Keratinocyte (primary cell): ENCODE results near the gene LYVE1. TPM values are rescaled to one million over a fixed set of nuclear protein-coding genes. Genes with fewer than 3 reads are reported as not detected.

Source experiments
- DNase-seq: peaks from one replicate; pipeline ENCODE4 v3.0.0-alpha.2; 2011; ENCODE audit warnings: low read depth, missing footprints, low spot score
- FAIRE-seq: peaks from 2 replicates; lab custom pipeline; 2011; peaks lifted over from hg19 to GRCh38; lab: Jason Lieb, UNC
- H2AFZ ChIP-seq: 2 replicates; pipeline ENCODE4 v1.6.0; 2012; ENCODE audit warnings: low read length, control low read depth, inconsistent platforms; ENCODE audit not compliant: control insufficient read depth
- H3K27ac ChIP-seq: 2 replicates; pipeline ENCODE4 v1.5.1; 2011; ENCODE audit warnings: low read length; ENCODE audit not compliant: control insufficient read depth, insufficient read depth
- H3K27me3 ChIP-seq: 3 replicates; pipeline ENCODE4 v1.6.0; 2011; ENCODE audit warnings: low read length; ENCODE audit not compliant: control insufficient read depth, insufficient read depth; ENCODE audit errors: extremely low read depth
- H3K36me3 ChIP-seq, 2 experiments: 2 replicates in 1 of 2; 3 replicates in 1 of 2; pipeline ENCODE4 v1.5.1; 2011; ENCODE audit warnings: low read length in 2 of 2, mild to moderate bottlenecking in 1 of 2; ENCODE audit not compliant: control insufficient read depth in 2 of 2, insufficient read depth in 2 of 2; ENCODE audit errors: extremely low read depth in 1 of 2
- H3K4me1 ChIP-seq: 3 replicates; pipeline ENCODE4 v1.5.1; 2011; ENCODE audit warnings: low read length; ENCODE audit not compliant: control insufficient read depth, insufficient read depth; ENCODE audit errors: extremely low read depth
- H3K4me2 ChIP-seq: 3 replicates; pipeline ENCODE4 v1.6.0; 2011; ENCODE audit warnings: low read depth, low read length; ENCODE audit not compliant: control insufficient read depth, insufficient read depth; ENCODE audit errors: extremely low read depth
- H3K4me3 ChIP-seq, 3 experiments: fragments of 200-600 bp in 1 of 3; sonication (generic) in 1 of 3; 2 replicates in 2 of 3; 3 replicates in 1 of 3; pipeline ENCODE4 v1.5.1; 2011 to 2016; ENCODE audit warnings: low read length in 3 of 3, mild to moderate bottlenecking in 3 of 3, control low read depth in 2 of 3, inconsistent platforms in 1 of 3, low read depth in 1 of 3, mixed read lengths in 1 of 3, mixed run types in 1 of 3, moderate library complexity in 1 of 3; ENCODE audit not compliant: control insufficient read depth in 2 of 3, insufficient read depth in 2 of 3; ENCODE audit errors: extremely low read depth in 1 of 3
- H3K79me2 ChIP-seq: 2 replicates; pipeline ENCODE4 v1.6.0; 2012; ENCODE audit warnings: low read length; ENCODE audit not compliant: control insufficient read depth, insufficient read depth
- H3K9ac ChIP-seq: 3 replicates; pipeline ENCODE4 v1.6.0; 2011; ENCODE audit warnings: low read length; ENCODE audit not compliant: control insufficient read depth, insufficient read depth; ENCODE audit errors: extremely low read depth
- H3K9me1 ChIP-seq: 3 replicates; pipeline ENCODE4 v1.6.0; 2011; ENCODE audit warnings: low read length; ENCODE audit not compliant: control insufficient read depth, insufficient read depth; ENCODE audit errors: extremely low read depth
- H3K9me3 ChIP-seq: 2 replicates; pipeline ENCODE4 v1.5.1; 2012; ENCODE audit warnings: low read depth, low read length; ENCODE audit not compliant: control insufficient read depth
- H4K20me1 ChIP-seq: 3 replicates; pipeline ENCODE4 v1.6.0; 2011; ENCODE audit warnings: low read length; ENCODE audit not compliant: control insufficient read depth, insufficient read depth; ENCODE audit errors: extremely low read depth
- CTCF ChIP-seq, 3 experiments: IDR thresholded peaks in 1 of 3; conservative IDR thresholded peaks in 1 of 3; optimal IDR thresholded peaks in 1 of 3; 2 replicates in 2 of 3; 3 replicates in 1 of 3; pipeline versions ENCODE3 to v1.5.1; 2011; ENCODE audit warnings: low read length in 3 of 3, mild to moderate bottlenecking in 3 of 3, moderate library complexity in 2 of 3, control low read depth in 1 of 3, inconsistent platforms in 1 of 3; ENCODE audit not compliant: insufficient read depth in 2 of 3; ENCODE audit errors: extremely low read depth in 1 of 3
- EZH2 ChIP-seq: IDR thresholded peaks from one replicate; pipeline ENCODE4 v1.6.1; 2012; ENCODE audit warnings: inconsistent platforms, mild to moderate bottlenecking, low read length, moderate library complexity
- dilution Hi-C: fragments of 300-500 bp; cut with MboI; formaldehyde crosslinking; loops from one replicate; pipeline ENCODE4 v1.7.0; 2020; ENCODE audit warnings: low sequenced_read_pairs; ENCODE audit not compliant: extremely low pct_ligation_motif_present
- polyA minus RNA-seq, 3 experiments: library from RNA; depleted of rRNA, polyadenylated mRNA; stranded (reverse); fragments of >200 nt; gene quantifications; 1 replicate in 1 of 3; 2 replicates in 1 of 3; 3 replicates in 1 of 3; pipeline ENCODE4 v1.2.3, GENCODE V29; 2011
- polyA plus RNA-seq, 5 experiments: library from polyadenylated mRNA; depleted of rRNA in 3 of 5; stranded (reverse) in 3 of 5; stranded (forward) in 1 of 5; unstranded in 1 of 5; fragments of >200 nt; gene quantifications; 1 replicate in 1 of 5; 2 replicates in 3 of 5; 3 replicates in 1 of 5; pipeline versions ENCODE4 v1.2.1 to v1.2.3, GENCODE V29; 2011 to 2012; ENCODE audit warnings: missing spikeins in 2 of 5, low read depth in 1 of 5, low replicate concordance in 1 of 5

Gene LYVE1, protein sequence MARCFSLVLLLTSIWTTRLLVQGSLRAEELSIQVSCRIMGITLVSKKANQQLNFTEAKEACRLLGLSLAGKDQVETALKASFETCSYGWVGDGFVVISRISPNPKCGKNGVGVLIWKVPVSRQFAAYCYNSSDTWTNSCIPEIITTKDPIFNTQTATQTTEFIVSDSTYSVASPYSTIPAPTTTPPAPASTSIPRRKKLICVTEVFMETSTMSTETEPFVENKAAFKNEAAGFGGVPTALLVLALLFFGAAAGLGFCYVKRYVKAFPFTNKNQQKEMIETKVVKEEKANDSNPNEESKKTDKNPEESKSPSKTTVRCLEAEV
- polyA plus RNA-seq (not detected in 3 replicates), polyA minus RNA-seq (not detected in 3 replicates)
- not detected for polyA plus RNA-seq (2011; ENCODE audit: low read depth)
- polyA plus RNA-seq (2011; cell fraction: cytosol; rRNA removed) = not detected in 2 replicates
- polyA plus RNA-seq (2011; cell fraction: nucleus; rRNA removed) = not detected in 2 replicates
- not detected in 2 replicates for polyA plus RNA-seq (2012; ENCODE audit: low replicate concordance)
- not detected for polyA minus RNA-seq (2011; cell fraction: cytosol; rRNA and poly(A)+ RNA removed)
- polyA minus RNA-seq (2011; cell fraction: nucleus; rRNA and poly(A)+ RNA removed) = not detected in 2 replicates

GRCh38 chr11:10568486-10568941, at the start of gene LYVE1:
Gene LYVE1, minus strand, starts transcription at chr11:10568665. Its CDS starts 133 bp downstream, at chr11:10568532.
- DNase-seq (no peak), FAIRE-seq (no peak)
- no peaks in the 10 kb centered on the region for H3K36me3 ChIP-seq
- H3K4me3 ChIP-seq = no peak within 1 kb of the TSS
- no peak within 1 kb of the TSS for H3K27ac ChIP-seq
- H3K4me2 ChIP-seq = no peak within 1 kb of the TSS
- TF ChIP-seq EZH2 = no peak
- no peaks in the 10 kb centered on the region for H3K27me3 ChIP-seq
- no peaks in the 10 kb centered on the region for H3K9me1 ChIP-seq
- no peaks in the 10 kb centered on the region for H4K20me1 ChIP-seq
- no peaks in the 10 kb centered on the region for H3K9me3 ChIP-seq
- dilution Hi-C loops = no loop called here
- H3K4me1 ChIP-seq = no peaks in the 10 kb centered on the region
- no peaks in the 10 kb centered on the region for H3K79me2 ChIP-seq
- no peak within 1 kb of the TSS for H3K9ac ChIP-seq
- no peak within 1 kb of the TSS for H2AFZ ChIP-seq

GRCh38 chr11:10617551-10617950, 49.1 kb upstream of the LYVE1 start:
- H3K4me1 ChIP-seq = peaks cover 6% of the 10 kb centered on the region
- dilution Hi-C loops = no loop called here

More at GRCh38 chr11:10617551-10617950, 49.1 kb upstream of the LYVE1 start:
- no peak overlapping the region for H2AFZ ChIP-seq
- TF ChIP-seq EZH2 = no peak
- no peak for TF ChIP-seq CTCF (optimal IDR thresholded peaks at IDR 0.05 in 1 of 3, IDR thresholded peaks at IDR 0.05 in 1 of 3, conservative IDR thresholded peaks at IDR 0.05 in 1 of 3; ENCODE audit: extremely low read depth in 1 of 3, insufficient read depth in 2 of 3, low read length in 3 of 3)
- no peak overlapping the region for H3K4me2 ChIP-seq
- no peak for DNase-seq
- H3K4me3 ChIP-seq = no peak overlapping the region
- no peak overlapping the region for H3K9ac ChIP-seq
- H3K36me3 ChIP-seq = no peaks in the 10 kb centered on the region
- no peaks in the 10 kb centered on the region for H3K9me3 ChIP-seq
- peak; percentile 83 for FAIRE-seq
- H4K20me1 ChIP-seq = no peaks in the 10 kb centered on the region
- H3K27me3 ChIP-seq = no peaks in the 10 kb centered on the region
- no peaks in the 10 kb centered on the region for H3K79me2 ChIP-seq
- H3K27ac ChIP-seq = no peak overlapping the region
- H3K9me1 ChIP-seq = no peaks in the 10 kb centered on the region
